Astrocyte of the cerebellum (primary cell): Measurements from ENCODE around the gene MAG.

Experiments
- DNase-seq: peaks from one replicate; pipeline ENCODE4 v3.0.0-alpha.2; 2011; ENCODE audit warnings: low read depth
- H3K4me3 ChIP-seq: 2 replicates; pipeline ENCODE4 v1.5.1; 2011; ENCODE audit warnings: mild to moderate bottlenecking, low read depth, low read length, moderate library complexity
- in situ Hi-C: cut with HindIII; loops from 2 replicates; pipeline ENCODE4 v1.10.0; 2017; ENCODE audit warnings: low sequenced_read_pairs
- TF ChIP-seq, protein P1 (sequence below): IDR thresholded peaks from 2 replicates; pipeline ENCODE4 v1.5.1; 2012; ENCODE audit warnings: low read length, low read depth, moderate library complexity, mild to moderate bottlenecking; ENCODE audit errors: missing control alignments

The MAG gene, protein sequence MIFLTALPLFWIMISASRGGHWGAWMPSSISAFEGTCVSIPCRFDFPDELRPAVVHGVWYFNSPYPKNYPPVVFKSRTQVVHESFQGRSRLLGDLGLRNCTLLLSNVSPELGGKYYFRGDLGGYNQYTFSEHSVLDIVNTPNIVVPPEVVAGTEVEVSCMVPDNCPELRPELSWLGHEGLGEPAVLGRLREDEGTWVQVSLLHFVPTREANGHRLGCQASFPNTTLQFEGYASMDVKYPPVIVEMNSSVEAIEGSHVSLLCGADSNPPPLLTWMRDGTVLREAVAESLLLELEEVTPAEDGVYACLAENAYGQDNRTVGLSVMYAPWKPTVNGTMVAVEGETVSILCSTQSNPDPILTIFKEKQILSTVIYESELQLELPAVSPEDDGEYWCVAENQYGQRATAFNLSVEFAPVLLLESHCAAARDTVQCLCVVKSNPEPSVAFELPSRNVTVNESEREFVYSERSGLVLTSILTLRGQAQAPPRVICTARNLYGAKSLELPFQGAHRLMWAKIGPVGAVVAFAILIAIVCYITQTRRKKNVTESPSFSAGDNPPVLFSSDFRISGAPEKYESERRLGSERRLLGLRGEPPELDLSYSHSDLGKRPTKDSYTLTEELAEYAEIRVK

DNA sequence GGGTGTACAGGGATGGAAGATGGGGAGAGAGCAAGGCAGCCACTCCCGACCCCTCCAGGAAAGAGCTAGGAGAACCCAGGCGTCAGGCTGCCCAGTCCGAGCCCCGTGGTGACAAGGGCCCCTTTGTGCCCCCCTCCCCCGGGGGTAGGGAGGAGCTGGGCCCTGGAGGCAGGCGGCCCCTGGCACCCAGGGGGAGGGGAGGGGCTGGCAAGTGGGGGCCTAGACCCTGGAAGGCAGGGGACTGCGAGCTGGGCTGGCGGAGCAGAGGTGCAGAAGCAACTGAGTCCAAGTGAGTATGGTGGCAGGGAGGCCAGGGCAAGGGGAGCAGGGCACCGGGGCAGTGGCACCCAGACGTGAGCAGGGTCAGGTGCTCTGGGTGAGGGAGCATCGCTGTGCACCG is at the start of gene MAG:
MAG (plus strand) TSS at position 246 of the 400 bp plus-strand sequence. CDS start 3,248 bp downstream, outside the sequence.
- in situ Hi-C loops = no loop called here
- TF ChIP-seq, protein P1, sequence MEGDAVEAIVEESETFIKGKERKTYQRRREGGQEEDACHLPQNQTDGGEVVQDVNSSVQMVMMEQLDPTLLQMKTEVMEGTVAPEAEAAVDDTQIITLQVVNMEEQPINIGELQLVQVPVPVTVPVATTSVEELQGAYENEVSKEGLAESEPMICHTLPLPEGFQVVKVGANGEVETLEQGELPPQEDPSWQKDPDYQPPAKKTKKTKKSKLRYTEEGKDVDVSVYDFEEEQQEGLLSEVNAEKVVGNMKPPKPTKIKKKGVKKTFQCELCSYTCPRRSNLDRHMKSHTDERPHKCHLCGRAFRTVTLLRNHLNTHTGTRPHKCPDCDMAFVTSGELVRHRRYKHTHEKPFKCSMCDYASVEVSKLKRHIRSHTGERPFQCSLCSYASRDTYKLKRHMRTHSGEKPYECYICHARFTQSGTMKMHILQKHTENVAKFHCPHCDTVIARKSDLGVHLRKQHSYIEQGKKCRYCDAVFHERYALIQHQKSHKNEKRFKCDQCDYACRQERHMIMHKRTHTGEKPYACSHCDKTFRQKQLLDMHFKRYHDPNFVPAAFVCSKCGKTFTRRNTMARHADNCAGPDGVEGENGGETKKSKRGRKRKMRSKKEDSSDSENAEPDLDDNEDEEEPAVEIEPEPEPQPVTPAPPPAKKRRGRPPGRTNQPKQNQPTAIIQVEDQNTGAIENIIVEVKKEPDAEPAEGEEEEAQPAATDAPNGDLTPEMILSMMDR = no peak
- no peak within 1 kb of the TSS for H3K4me3 ChIP-seq
- no peak for DNase-seq

DNA sequence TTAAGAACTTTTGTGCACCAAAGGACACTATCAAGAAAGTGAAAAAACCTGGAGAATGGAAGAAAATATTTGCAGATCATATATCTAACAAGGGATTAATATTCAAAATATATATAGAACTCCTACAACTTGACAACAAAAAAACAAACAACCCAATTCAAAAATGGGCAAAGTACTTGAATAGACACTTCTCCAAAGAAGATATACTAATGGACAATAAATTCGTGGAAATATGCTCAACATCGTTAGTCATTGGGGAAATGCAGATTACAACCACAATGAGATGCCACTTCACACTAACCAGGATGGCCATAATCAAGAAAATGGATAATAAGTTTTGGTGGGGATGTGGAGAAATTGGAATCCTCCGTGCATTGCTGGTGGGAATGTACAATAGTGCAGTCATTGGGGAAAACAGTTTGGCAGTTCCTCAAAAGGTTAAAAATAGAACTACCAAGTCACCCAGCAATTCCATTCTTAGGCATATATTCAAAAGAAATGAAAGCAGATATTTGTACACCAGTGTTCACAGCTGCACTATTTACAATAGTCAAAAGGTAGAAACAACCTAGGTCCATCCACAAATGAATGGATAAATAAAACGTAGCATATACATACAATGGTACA is 45.4 kb upstream of the MAG start:
- no peak for DNase-seq
- H3K4me3 ChIP-seq = no peak overlapping the region
- in situ Hi-C loops = no loop called here
- TF ChIP-seq, protein P1 = no peak

DNA sequence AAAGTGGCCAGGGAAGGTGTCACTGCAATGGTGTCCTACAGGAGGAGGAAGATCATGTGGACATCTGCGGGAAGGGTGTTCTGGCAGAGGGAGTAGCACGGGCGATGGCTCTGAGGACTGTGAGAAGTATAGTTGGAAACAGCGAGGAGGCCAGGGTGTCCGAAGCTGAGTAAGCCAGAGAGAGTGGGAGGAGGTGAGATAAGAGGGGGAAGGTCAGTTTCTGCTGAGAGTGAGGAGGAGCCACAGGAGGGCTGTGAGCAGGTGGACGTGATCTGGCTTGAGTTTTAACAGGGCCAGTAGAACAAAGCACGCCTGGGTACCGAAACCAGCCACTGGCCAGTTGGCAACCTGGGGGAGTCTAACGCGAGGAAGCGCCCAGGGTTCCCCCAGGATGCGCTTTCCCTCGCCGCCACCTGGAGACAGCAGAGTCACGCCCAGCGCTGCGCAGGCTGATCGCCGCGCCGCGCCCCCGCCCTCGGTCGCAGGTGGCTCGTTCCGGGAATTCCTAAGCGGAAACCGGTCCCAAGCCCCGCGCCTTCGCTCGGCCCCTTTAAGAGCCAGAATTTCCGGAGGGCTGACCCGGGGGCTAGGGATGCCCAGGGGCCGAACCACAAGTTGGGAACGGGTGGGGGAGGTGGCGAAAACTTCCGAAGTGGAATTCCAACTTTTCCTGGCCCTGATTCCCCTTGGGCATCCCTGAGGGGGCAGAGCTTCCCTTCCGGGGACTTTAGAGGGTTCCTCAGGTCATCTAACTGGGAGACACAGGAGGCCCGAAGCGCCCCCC is 44.2 kb upstream of the MAG start:
- no peak for DNase-seq
- H3K4me3 ChIP-seq = no peak overlapping the region
- in situ Hi-C loops = no loop called here
- TF ChIP-seq, protein P1 = no peak

DNA sequence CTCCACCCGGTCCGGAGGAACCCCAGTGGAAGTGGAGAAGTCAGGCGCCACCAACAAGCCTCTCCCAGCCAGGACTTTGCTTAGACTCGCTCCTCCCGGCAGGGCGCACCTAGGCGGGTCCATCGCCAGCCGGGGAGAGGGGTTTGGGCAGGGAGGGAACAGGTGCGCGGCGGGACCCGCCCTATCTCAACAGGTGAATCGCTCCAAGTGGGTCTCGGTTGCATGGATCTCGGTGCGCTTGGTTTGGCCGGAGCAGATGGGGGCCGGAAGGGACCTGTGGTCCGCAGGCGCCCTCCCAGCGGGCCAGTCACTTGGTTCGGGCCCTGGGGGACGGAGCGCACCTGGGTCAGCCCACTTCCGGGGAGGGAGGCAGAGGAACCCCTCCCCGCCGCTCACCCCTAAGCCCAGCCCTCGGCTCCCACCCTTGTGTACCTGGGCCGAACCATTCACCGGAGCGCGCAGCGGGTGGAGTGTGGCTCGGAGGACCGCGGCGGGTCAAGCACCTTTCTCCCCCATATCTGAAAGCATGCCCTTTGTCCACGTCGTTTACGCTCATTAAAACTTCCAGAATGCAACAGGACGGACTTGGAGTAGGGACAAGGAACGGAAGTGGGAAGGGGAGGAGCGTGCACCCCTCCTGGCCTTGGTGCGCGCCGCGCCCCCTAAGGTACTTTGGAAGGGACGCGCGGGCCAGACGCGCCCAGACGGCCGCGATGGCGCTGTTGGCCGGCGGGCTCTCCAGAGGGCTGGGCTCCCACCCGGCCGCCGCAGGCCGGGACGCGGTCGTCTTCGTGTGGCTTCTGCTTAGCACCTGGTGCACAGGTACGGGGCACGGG is 43.4 kb upstream of the MAG start, which contains the start of gene LSR:
LSR (plus strand) TSS at position 693 of the 836 bp plus-strand sequence; CDS start at position 714, 21 bp downstream.
- no peak for DNase-seq
- in situ Hi-C loops = no loop called here
- no peak within 1 kb of the TSS for H3K4me3 ChIP-seq
- TF ChIP-seq, protein P1 = no peak

DNA sequence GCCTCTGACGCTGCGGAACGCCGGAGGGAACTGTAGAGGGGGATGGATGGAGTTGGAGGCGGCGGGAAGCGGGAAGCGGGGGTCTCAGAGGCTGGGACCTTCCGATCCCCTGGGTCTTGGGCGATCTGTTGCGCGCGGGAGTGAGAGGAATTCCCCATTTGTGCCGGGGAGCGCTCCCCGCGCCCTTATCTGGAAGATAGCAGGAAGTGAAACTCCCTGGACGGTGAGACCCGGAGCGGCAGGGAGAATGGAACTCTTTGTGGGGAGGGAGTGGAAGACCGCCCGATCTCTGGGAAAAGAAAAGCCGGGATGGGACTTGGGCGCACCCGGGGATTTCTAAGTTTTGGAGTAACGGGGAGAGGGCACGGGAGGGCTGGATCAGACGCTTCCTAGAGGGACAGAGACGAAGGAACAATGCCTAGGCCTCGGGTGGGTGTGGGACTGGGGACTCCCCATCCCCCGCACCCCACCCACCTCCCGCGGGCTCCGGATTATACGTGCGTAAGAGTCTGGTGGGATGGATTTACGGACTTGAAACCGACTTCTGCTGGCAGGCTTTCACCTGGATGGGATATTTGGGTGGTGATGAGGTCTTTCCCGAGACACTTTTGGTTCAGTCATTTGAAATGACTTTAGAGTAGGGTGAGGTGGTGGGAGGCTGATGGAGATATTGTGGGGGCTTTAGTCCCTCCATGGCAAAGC is 42.7 kb upstream of the MAG start:
- TF ChIP-seq, protein P1 = no peak
- in situ Hi-C loops = no loop called here
- DNase-seq = no peak
- no peak overlapping the region for H3K4me3 ChIP-seq
